ENCODE measurements around the gene KIAA1191.
A peak's percentile ranks its signal among the peaks of the same experiment; 100 is the strongest.

KIAA1191 gene

DNA sequence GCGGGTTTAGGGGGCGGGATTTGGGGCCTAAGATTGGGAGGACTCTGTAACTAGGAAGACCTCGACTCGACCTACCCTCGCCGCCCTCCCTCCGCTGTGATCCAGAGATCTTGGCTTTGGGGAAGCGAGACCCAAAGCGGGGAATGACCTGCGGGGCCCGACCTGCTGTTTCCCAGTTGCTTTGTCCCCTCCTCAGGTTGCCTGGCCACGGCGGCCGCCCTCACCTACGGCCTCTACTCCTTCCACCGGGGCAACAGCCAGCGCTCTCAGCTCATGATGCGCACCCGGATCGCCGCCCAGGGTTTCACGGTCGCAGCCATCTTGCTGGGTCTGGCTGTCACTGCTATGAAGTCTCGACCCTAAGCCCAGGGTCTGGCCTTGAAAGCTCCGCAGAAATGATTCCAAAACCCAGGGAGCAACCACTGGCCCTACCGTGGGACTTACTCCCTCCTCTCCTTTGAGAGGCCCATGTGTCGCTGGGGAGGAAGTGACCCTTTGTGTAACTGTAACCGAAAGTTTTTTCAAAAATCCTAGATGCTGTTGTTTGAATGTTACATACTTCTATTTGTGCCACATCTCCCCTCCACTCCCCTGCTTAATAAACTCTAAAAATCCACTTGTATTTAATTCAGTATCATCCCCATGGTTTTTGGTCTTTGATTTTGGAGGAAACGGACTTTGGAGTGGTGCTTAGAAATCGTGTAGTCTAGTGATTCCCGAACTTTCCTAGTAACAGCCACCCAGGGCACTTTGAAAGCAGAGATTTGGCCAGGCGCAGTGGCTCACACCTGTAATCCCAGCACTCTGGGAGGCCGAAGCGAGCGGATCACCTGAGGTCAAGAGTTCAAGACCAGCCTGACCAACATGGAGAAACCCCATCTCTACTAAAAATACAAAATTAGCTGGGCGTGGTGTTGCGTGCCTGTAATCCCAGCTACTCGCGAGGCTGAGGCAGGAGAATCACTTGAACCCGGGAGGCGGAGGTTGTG, 27.9 kb upstream of the KIAA1191 start:
- no peak for DNase-seq

DNA sequence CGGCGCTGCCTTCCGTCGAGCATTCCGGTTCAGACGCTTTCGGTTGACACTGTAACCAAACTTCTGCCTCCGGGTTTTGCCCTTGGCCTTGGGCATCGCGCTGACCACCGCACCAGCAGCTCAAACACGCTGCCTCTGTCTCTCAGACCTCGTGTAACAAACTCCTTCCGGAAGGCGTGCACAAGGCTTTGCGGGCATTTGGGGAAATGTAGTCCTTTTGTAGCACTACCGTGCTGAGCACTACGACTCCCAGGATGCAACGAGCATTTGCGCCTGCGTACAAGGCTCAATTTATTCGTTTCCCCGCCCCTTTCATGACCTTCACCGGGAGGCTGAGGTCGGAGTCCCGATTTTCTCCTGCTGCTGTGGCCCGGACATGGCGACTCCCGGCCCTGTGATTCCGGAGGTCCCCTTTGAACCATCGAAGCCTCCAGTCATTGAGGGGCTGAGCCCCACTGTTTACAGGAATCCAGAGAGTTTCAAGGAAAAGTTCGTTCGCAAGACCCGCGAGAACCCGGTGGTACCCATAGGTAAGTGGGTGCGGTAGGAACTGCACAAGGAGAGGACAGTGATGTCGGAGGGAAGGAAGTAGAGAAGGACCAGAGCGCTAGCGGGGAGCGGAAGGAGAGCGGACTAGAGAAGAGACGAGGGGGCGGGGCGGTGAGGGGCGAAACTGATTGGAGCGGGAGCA, 27.0 kb upstream of the KIAA1191 start, which contains the start of the genes HIGD2A and NOP16:
TSS of gene HIGD2A (plus strand) at position 308 of the 691 bp plus-strand sequence. CDS start at position 377, 69 bp downstream.
TSS of gene NOP16 (minus strand) at position 155 of the 691 bp plus-strand sequence. CDS start at position 96, 59 bp downstream.
- peak; percentile 100 for DNase-seq

GRCh38 chr5:176388003-176388443, 26.5 kb upstream of the KIAA1191 start:
- peak; percentile 37 for DNase-seq

DNA sequence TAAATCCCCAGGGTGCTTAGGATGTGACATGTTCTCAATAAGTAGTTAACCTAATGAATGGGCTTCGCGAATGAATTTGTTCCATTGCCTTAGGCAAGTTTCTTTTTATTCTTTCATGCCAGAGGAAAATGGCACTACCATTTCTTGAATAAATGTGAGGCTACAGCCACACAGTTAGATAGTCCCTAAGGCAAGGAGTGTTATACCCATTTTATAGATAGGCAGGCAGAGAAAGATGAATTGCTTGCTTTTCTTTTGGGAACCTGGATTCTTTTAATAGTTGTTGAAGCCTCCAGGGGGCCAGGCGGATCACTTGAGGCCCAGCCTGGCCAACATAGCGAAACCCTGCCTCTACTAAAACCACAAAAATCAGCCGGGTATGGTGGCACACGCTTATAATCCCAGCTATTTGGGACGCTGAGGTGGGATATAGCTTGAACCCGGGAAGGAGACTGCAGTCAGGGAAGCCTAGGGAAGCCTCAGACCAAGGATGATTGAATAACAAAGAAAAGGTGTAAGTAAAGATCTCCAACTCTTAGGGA, 25.9 kb upstream of the KIAA1191 start:
- no peak for DNase-seq

- DNase-seq = no peak
Measured at GRCh38 chr5:176386491-176386890, 24.9 kb upstream of the KIAA1191 start.

GRCh38 chr5:176384991-176385390, 23.4 kb upstream of the KIAA1191 start:
- no peak for DNase-seq

DNA sequence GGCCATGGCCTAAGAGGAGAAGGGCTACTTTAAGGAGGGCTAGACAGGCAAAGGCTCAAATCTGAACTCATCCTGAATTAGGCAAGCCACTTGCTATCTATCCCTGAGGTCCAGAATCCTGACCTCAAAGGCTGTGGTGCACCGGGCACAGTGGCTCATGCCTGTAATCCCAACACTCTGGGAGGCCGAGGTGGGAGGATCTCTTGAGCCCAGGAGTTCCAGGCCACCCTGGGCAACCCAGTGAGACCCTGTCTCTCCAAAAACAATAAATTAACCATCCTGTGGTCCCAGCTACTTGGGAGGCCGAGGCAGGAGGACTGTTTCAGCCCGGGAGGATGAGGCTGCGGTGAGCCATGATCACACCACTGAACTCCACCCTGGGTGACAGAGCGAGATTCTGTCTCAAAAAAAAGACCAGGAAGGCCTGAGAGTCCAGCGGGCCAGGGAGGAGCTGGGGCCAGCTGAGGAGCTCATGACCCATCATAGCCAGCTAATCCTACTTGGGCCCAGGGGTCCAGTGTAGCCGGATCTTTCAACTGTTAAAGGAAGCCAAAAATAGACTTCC, 22.9 kb upstream of the KIAA1191 start:
- no peak for DNase-seq

GRCh38 chr5:176383961-176384360, 22.4 kb upstream of the KIAA1191 start:
- DNase-seq = no peak

DNA sequence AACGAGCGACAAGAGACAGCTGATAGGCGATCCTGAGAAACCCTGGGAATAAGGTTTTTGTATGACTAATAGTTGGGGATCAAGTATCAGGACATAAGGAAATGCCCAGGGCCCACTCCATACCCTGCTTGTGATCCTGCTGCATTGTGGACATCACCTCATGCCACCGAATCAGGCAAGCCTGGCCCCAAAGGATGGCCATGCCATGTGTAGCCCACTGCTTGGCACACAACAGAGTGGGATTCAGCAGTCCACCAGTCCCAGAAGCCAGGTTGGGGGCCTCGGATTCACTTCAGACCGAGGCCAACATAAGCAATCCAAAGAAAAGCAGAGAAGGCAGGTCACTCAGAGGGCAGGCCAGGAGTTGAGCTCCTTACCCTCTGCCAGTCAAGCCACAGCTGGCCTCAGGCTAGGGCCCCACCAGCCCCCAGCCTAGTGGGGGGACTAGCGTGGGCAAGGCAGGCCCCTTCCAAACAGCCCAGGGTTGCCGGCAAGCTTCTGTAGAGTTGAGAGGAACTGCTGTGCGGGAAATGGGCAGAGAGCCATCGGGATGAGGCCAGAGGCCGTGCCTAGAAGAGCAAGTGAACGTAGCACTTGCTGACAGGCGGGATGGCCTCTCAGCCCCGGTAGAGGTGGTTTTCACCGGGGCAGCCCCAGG, 21.8 kb upstream of the KIAA1191 start:
- no peak for DNase-seq

DNA sequence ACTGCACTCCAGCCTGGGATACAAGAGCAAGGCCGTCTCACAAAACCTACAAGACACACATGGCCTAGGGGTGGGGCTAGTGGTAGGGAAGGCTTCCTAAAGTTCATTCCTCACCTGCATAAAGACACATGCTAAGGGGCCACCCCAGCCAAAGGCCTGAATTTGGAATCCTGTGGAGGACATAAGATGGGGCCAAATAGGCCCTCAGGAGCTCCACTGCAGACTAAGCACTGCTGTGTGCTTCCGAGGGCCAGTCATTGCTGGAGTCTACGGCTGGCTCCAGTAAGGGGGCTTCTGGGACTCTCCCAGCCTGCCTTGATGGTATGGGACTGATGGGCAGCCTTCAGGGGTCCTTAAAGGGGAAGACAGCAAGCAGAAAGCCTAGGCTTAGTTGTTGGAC, 21.2 kb upstream of the KIAA1191 start:
- DNase-seq = no peak

DNA sequence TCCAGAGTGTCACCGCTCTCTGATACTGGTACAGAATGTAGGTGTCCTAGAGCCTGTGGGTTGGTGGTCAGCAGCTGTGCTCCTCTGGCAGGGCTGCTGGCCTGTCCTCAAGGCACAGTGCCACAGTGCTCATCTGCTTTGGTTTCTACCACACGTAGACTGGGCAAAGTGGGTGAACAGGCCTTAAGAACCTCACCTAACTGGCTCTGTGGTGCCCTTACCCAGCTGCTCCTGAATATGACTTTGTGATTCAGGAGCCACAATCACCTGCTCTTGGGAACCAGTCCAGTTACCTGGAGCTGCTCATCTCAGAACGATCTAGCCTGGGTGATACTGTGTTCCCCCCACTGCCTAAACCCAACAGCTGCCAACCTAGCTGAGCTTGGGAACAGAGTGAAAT, 20.4 kb upstream of the KIAA1191 start:
- no peak for DNase-seq

- no peak for DNase-seq
Measured at GRCh38 chr5:176381423-176381822, 19.9 kb upstream of the KIAA1191 start.

GRCh38 chr5:176379881-176380280, 18.3 kb upstream of the KIAA1191 start:
- DNase-seq = no peak

DNA sequence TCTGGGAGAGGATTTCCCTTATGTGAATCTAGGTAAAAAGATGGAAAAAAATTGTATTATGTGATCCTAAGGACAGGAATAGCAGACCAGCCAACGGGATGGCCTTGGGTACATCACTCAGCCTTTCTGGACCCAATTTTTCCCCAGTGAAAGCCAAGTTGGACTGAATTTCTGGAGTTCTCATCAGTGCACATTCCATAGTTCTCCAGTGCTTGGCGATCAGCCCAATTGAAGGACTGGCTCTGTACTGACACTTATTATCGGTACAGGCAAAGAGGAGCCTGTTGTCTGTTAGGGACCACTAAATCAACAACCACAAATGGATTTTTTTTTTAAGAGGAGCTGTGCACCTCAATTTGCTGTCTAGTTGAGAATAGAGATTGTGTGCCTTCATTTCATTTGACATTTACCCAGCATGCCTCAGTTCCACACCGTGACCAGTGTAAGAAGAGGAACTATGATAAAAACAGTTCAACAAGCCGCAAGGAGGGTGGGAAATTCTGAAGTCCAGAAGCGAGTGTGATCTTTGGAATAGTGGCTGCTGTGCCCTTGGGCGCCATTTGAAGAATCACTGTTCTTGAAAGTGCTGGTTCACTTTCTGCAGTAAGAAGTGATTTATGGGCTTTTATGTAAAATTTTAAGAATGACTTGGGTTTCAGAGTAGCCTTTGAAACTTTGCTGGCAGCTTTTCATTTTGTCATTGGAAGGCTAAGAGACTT, 11.7 kb upstream of the KIAA1191 start:
- no peak for DNase-seq

DNA sequence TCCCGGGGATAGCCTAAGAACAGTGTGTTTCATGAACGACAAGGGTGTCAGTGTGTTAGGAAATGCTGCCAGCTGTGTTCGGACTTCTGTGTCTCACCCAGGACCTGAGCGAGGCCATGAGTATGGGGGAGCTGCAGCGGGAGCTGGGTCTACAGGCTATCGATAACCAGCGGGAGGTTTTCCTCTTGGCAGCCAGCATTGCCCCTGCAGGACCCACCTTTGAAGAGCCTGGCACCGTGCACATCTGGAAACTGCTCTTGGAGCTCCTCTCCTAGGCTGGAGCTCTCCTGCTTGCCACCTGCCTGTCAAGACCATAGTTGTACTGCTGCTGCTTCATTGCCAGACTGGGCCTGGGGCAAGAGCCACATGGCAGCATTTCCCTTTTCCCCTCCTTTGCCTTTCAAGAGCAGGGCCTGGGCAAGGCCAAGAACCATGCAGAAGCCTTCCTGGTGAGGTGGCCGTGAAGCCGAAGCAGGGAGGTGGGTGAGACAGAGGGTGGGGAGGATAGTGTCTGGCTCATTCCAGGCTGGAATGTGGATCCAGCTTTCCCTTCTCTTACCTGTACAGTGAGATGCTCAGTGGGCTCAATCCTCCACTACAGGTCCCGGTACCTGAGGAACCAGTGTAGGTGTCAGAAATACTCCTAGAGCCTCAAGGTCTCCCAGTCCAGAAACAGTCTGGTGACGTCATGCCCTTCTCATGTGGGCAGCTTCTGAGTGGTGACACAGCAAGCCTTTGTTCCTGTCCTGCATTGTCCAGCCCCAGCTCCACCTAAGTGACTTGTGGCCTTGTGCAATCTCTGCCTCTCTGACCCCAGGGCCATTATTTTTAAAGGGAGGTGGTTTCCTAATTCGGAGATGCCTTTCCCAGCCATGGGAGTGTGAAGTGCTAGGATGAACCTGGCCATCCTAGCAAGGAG, 10.3 kb upstream of the KIAA1191 start:
- DNase-seq = no peak

DNA sequence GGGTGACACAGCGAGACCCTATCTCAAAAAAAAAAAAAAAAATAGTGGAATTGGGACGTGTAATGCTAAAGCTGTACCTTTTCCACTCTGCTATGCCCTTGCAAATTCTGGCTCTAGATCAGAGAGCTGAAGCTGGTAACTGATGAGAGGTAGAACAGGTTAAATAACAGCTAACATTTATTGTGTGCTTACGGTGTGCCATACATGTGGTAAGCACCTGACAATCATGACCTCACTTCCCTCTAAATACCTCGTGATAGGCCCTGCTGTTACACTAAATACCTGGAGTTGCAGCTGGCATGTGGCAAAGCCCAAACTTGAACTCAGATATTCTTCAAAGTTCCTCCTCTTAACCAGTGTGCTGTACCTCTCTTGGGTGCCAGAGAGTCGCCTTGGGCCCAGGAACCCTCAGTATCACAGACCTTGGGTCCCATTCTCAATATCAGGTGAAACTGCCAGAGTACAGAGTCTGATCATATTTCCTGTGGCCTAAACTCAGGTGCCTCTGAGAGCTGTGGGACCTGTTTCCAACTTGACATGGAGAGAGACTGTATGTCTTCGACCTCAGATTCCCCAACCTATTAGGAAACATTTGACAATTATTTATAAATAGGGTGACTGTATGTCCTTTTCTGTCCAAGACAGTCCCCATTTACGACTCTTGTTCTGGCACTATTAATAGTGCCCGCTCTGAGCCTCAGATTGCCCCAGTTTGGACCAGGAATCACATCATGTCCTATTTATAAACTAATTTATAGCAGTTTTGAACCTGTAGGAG, 8.6 kb upstream of the KIAA1191 start:
- DNase-seq = no peak

- no peak for DNase-seq
Measured at GRCh38 chr5:176368726-176369125, 7.2 kb upstream of the KIAA1191 start.

GRCh38 chr5:176366232-176366894, 4.8 kb upstream of the KIAA1191 start:
- no peak for DNase-seq

Data from activated CD4-positive, alpha-beta T cell treated with anti-CD3 and anti-CD28 coated beads for 48 hours (primary cell).